Neural cell (in vitro differentiated cells): ENCODE data around the gene CARS1. TPM values are rescaled to one million over a fixed set of nuclear protein-coding genes. Genes with fewer than 3 reads are reported as not detected.

Experiments
- H2AFZ ChIP-seq: fragments of 200-600, 300-800 bp; sonication (generic), shearing (Covaris generic); 2 replicates; pipeline ENCODE4 v1.6.0; 2014; ENCODE audit warnings: low read depth, mild to moderate bottlenecking, antibody characterized with exemption, low read length, moderate library complexity
- H3F3A ChIP-seq: fragments of 200-600 bp; shearing (Covaris generic); 2 replicates; pipeline ENCODE4 v1.6.1; 2016; ENCODE audit warnings: mild to moderate bottlenecking, moderate library complexity, mixed read lengths, antibody characterized with exemption, low read length; ENCODE audit not compliant: insufficient read depth, poor library complexity, severe bottlenecking
- H3K27ac ChIP-seq: fragments of 200-600, 300-800 bp; sonication (generic), shearing (Covaris generic); 2 replicates; pipeline ENCODE4 v1.5.1; 2014; ENCODE audit warnings: mild to moderate bottlenecking, low read length, moderate library complexity
- H3K27me3 ChIP-seq: fragments of 300-800, 200-600 bp; sonication (generic), shearing (Covaris generic); 2 replicates; pipeline ENCODE4 v1.6.0; 2014; ENCODE audit warnings: mild to moderate bottlenecking, low read depth, low read length, moderate library complexity; ENCODE audit not compliant: insufficient read depth
- H3K36me3 ChIP-seq: fragments of 300-800, 200-600 bp; sonication (generic), shearing (Covaris generic); 2 replicates; pipeline ENCODE4 v1.5.1; 2014; ENCODE audit warnings: mild to moderate bottlenecking, antibody characterized with exemption, low read length, moderate library complexity; ENCODE audit not compliant: insufficient read depth
- H3K4me2 ChIP-seq: fragments of 300-800, 200-600 bp; sonication (generic), shearing (Covaris generic); 2 replicates; pipeline ENCODE4 v1.6.0; 2014; ENCODE audit warnings: mild to moderate bottlenecking, low read length
- H3K4me3 ChIP-seq: fragments of 300-800, 200-600 bp; sonication (generic), shearing (Covaris generic); 2 replicates; pipeline ENCODE4 v1.5.1; 2014; ENCODE audit warnings: mild to moderate bottlenecking, low read length, moderate library complexity
- H3K79me2 ChIP-seq: fragments of 200-600 bp; shearing (Covaris generic); replicated peaks from 2 replicates; pipeline ENCODE4 v1.6.0; 2014; ENCODE audit warnings: mild to moderate bottlenecking, low read length, moderate library complexity; ENCODE audit not compliant: insufficient read depth
- H3K9ac ChIP-seq: fragments of 300-800, 200-600 bp; sonication (generic), shearing (Covaris generic); 2 replicates; pipeline ENCODE4 v1.6.1; 2016; ENCODE audit warnings: mild to moderate bottlenecking, low read length, mixed read lengths
- H3K9me2 ChIP-seq: fragments of 200-600 bp; shearing (Covaris generic); 2 replicates; pipeline ENCODE4 v1.6.1; 2016; ENCODE audit warnings: mild to moderate bottlenecking, low read length, mixed read lengths; ENCODE audit not compliant: insufficient read depth
- H3K9me3 ChIP-seq: fragments of 200-600, 300-800 bp; sonication (generic), shearing (Covaris generic); 2 replicates; pipeline ENCODE4 v1.6.1; 2016; ENCODE audit warnings: mild to moderate bottlenecking, mixed run types, low read length, moderate library complexity, mixed read lengths
- H4K20me1 ChIP-seq: fragments of 200-600 bp; shearing (Covaris generic); 2 replicates; pipeline ENCODE4 v1.6.1; 2016; ENCODE audit warnings: mild to moderate bottlenecking, mixed run types; ENCODE audit not compliant: insufficient read depth
- EP300 ChIP-seq: fragments of 450-650 bp; conservative IDR thresholded peaks from 2 replicates; pipeline ENCODE4 v1.6.1; 2014; ENCODE audit warnings: antibody characterized with exemption, mild to moderate bottlenecking, moderate library complexity; ENCODE audit not compliant: poor library complexity, severe bottlenecking
- EZH2 ChIP-seq: fragments of 200-600, 300-800 bp; shearing (Covaris generic), sonication (generic); IDR thresholded peaks from 2 replicates; pipeline ENCODE4 v1.6.1; 2014; ENCODE audit warnings: antibody characterized with exemption, low read length, borderline replicate concordance, mild to moderate bottlenecking; ENCODE audit not compliant: insufficient read depth, poor library complexity, severe bottlenecking
- MXI1 ChIP-seq: fragments of 450-650 bp; conservative IDR thresholded peaks from 2 replicates; pipeline ENCODE4 v1.6.1; 2014; ENCODE audit warnings: antibody characterized with exemption, mild to moderate bottlenecking; ENCODE audit not compliant: poor library complexity, severe bottlenecking
- POLR2AphosphoS5 ChIP-seq: IDR thresholded peaks from 2 replicates; pipeline ENCODE4 v1.6.1; 2012
- RAD21 ChIP-seq: fragments of 450-650 bp; conservative IDR thresholded peaks from 2 replicates; pipeline ENCODE4 v1.6.1; 2014; ENCODE audit warnings: antibody characterized with exemption, mild to moderate bottlenecking, moderate library complexity
- REST ChIP-seq: IDR thresholded peaks from 2 replicates; pipeline ENCODE4 v1.6.1; 2012; ENCODE audit warnings: borderline replicate concordance
- SMC3 ChIP-seq: fragments of 450-650 bp; conservative IDR thresholded peaks from 2 replicates; pipeline ENCODE4 v1.6.1; 2014; ENCODE audit warnings: antibody characterized with exemption, mild to moderate bottlenecking, moderate library complexity; ENCODE audit not compliant: poor library complexity
- TAF1 ChIP-seq: IDR thresholded peaks from 2 replicates; pipeline ENCODE4 v1.6.1; 2012; ENCODE audit warnings: low read depth
- polyA plus RNA-seq: library from polyadenylated mRNA; depleted of rRNA; stranded (reverse); fragments of >200 nt; gene quantifications from 2 replicates; pipeline ENCODE4 v1.2.3, GENCODE V29; 2014
- TF ChIP-seq, protein P1 (sequence below): fragments of 450-650 bp; IDR thresholded peaks from 2 replicates; pipeline ENCODE4 v1.5.1; 2014; ENCODE audit warnings: antibody characterized with exemption, mild to moderate bottlenecking, moderate library complexity; ENCODE audit not compliant: poor library complexity, severe bottlenecking

CARS1 gene
- polyA plus RNA-seq, 1 donor from 2014 or later, result 48.2 TPM

- no peaks in the 10 kb centered on the region for H3F3A ChIP-seq
- TF ChIP-seq EP300 (no peak), TAF1 (no peak), EZH2 (no peak)
- TF ChIP-seq, protein P1, sequence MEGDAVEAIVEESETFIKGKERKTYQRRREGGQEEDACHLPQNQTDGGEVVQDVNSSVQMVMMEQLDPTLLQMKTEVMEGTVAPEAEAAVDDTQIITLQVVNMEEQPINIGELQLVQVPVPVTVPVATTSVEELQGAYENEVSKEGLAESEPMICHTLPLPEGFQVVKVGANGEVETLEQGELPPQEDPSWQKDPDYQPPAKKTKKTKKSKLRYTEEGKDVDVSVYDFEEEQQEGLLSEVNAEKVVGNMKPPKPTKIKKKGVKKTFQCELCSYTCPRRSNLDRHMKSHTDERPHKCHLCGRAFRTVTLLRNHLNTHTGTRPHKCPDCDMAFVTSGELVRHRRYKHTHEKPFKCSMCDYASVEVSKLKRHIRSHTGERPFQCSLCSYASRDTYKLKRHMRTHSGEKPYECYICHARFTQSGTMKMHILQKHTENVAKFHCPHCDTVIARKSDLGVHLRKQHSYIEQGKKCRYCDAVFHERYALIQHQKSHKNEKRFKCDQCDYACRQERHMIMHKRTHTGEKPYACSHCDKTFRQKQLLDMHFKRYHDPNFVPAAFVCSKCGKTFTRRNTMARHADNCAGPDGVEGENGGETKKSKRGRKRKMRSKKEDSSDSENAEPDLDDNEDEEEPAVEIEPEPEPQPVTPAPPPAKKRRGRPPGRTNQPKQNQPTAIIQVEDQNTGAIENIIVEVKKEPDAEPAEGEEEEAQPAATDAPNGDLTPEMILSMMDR, result no peak
- H3K27me3 ChIP-seq, result no peaks in the 10 kb centered on the region
- H3K36me3 ChIP-seq, result no peaks in the 10 kb centered on the region
- H2AFZ ChIP-seq, result no peak overlapping the region
- H3K9me2 ChIP-seq, result no peaks in the 10 kb centered on the region
- no peak overlapping the region for H3K27ac ChIP-seq
- H3K9me3 ChIP-seq, result no peaks in the 10 kb centered on the region
- H3K9ac ChIP-seq, result no peak overlapping the region
- H3K4me3 ChIP-seq, result no peak overlapping the region
- H3K79me2 ChIP-seq, result no peaks in the 10 kb centered on the region
- no peaks in the 10 kb centered on the region for H4K20me1 ChIP-seq
- H3K4me2 ChIP-seq, result no peak overlapping the region
Observed at GRCh38 chr11:3085052-3085451, 27.8 kb upstream of the CARS1 start.

DNA sequence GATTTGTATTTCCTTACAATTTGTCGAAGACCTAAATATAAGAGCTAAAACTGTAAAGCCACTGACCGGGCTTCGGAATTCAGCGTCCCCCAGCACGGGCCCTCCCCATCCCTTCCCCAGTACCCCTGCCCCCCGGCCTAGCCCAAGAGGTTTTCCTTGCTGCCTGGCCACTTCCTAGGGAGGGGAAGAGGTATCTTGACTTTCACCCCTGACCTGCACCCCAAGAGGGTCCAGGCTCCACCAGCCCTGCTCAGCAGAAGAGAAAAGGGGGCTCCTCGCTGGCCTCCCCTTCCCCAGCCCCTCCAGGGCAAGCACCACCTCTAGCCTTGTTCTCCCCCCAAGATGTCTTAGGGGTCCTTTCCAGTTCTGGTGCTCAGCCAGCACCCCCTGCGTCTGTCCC, 26.1 kb upstream of the CARS1 start:
- no peak overlapping the region for H2AFZ ChIP-seq
- no peaks in the 10 kb centered on the region for H3K27me3 ChIP-seq
- TF ChIP-seq SMC3, result no peak
- TF ChIP-seq, protein P1, result no peak
- no peak for TF ChIP-seq EZH2
- no peaks in the 10 kb centered on the region for H3F3A ChIP-seq
- no peak overlapping the region for H3K4me2 ChIP-seq
- no peaks in the 10 kb centered on the region for H3K36me3 ChIP-seq
- H3K27ac ChIP-seq, result no peak overlapping the region
- H3K9me2 ChIP-seq, result no peaks in the 10 kb centered on the region
- no peaks in the 10 kb centered on the region for H3K79me2 ChIP-seq
- no peaks in the 10 kb centered on the region for H3K9me3 ChIP-seq
- no peaks in the 10 kb centered on the region for H4K20me1 ChIP-seq
- H3K9ac ChIP-seq, result no peak overlapping the region
- no peak overlapping the region for H3K4me3 ChIP-seq

GRCh38 chr11:3081386-3081751, 24.1 kb upstream of the CARS1 start:
- H3K9me2 ChIP-seq, result no peaks in the 10 kb centered on the region
- no peaks in the 10 kb centered on the region for H3K27me3 ChIP-seq

More at GRCh38 chr11:3081386-3081751, 24.1 kb upstream of the CARS1 start:
- Histone ChIP-seq H3K4me3 (no peak overlapping the region), H3F3A (no peaks in the 10 kb centered on the region), H3K4me2 (no peak overlapping the region), H3K9me3 (no peaks in the 10 kb centered on the region), H3K27ac (no peak overlapping the region), H2AFZ (no peak overlapping the region), H3K9ac (no peak overlapping the region), H3K36me3 (no peaks in the 10 kb centered on the region), H3K79me2 (no peaks in the 10 kb centered on the region), H4K20me1 (no peaks in the 10 kb centered on the region)
- TF ChIP-seq EZH2 (no peak), RAD21 (no peak), REST (no peak), SMC3 (no peak), EP300 (no peak), TAF1 (no peak), MXI1 (no peak), POLR2AphosphoS5 (no peak)
- TF ChIP-seq, protein P1, result no peak
